SK-N-SH (cell line): ENCODE data around the gene KLHDC8A. TPM values are rescaled to one million over a fixed set of nuclear protein-coding genes. Genes with fewer than 3 reads are reported as not detected.
"Not testable (repeated sequence)": the region's sequence is repeated elsewhere in the genome, so short reads cannot be mapped to it uniquely, and the experiment has no call there.

ENCODE experiments used
- CTCF ChIA-PET: fragments of 300-600, 350-600 bp; formaldehyde crosslinking; extraction: SDS; loops from one replicate; lab custom pipeline; 2021; lab: Yijun Ruan, JAX
- POLR2A ChIA-PET: fragments of 350-600 bp; sonication (Branson Sonifier 250); formaldehyde crosslinking; extraction: SDS; loops from one replicate; lab custom pipeline; 2020; ENCODE audit warnings: antibody characterized with exemption, inconsistent platforms; lab: Yijun Ruan, JAX
- DNase-seq: peaks from one replicate; pipeline ENCODE4 v3.0.0; 2012
- H2AFZ ChIP-seq: fragments of 200-600 bp; sonication (generic); 2 replicates; pipeline ENCODE4 v1.8.1; 2016; ENCODE audit warnings: antibody characterized with exemption, mild to moderate bottlenecking, low read depth
- H3F3A ChIP-seq: fragments of 200-600 bp; sonication (generic); replicated peaks from 2 replicates; pipeline ENCODE3; 2016; ENCODE audit warnings: antibody characterized with exemption, mild to moderate bottlenecking; ENCODE audit not compliant: insufficient read depth
- H3K27ac ChIP-seq, 2 experiments: fragments of 200-500 bp in 1 of 2; fragments of 200-600 bp in 1 of 2; sonication (Bioruptor generic) in 1 of 2; sonication (generic), shearing (Covaris generic) in 1 of 2; 2 replicates each; pipeline versions ENCODE4 v1.5.1 to v1.6.1; 2014 to 2016; ENCODE audit warnings: low read depth in 2 of 2, inconsistent platforms in 1 of 2, low read length in 1 of 2, mild to moderate bottlenecking in 1 of 2, mixed read lengths in 1 of 2
- H3K27me3 ChIP-seq: fragments of 200-600 bp; sonication (generic), shearing (Covaris generic); 2 replicates; pipeline ENCODE4 v1.6.1; 2016; ENCODE audit warnings: mixed run types; ENCODE audit not compliant: insufficient read depth
- H3K36me3 ChIP-seq, 2 experiments: fragments of 200-500 bp in 1 of 2; fragments of 200-600 bp in 1 of 2; sonication (Bioruptor generic) in 1 of 2; sonication (generic) in 1 of 2; replicated peaks in 1 of 2; 2 replicates each; pipeline versions ENCODE3 to v1.5.1; 2014 to 2016; ENCODE audit warnings: low read length in 1 of 2, mild to moderate bottlenecking in 1 of 2; ENCODE audit not compliant: insufficient read depth in 2 of 2, control insufficient read depth in 1 of 2
- H3K4me1 ChIP-seq, 2 experiments: fragments of 200-500 bp in 1 of 2; fragments of 200-600 bp in 1 of 2; sonication (Bioruptor generic) in 1 of 2; sonication (generic), shearing (Covaris generic) in 1 of 2; 2 replicates each; pipeline versions ENCODE4 v1.5.1 to v1.6.1; 2014 to 2016; ENCODE audit warnings: low read depth in 1 of 2, low read length in 1 of 2, mixed run types in 1 of 2; ENCODE audit not compliant: insufficient read depth in 2 of 2, control insufficient read depth in 1 of 2
- H3K4me2 ChIP-seq: fragments of 200-600 bp; sonication (generic), shearing (Covaris generic); 2 replicates; pipeline ENCODE4 v1.6.1; 2017; ENCODE audit warnings: mixed run types
- H3K4me3 ChIP-seq, 2 experiments: fragments of 200-500 bp in 1 of 2; fragments of 200-600 bp in 1 of 2; sonication (Bioruptor generic) in 1 of 2; sonication (generic), shearing (Covaris generic) in 1 of 2; 2 replicates each; pipeline versions ENCODE4 v1.5.1 to v1.8.1; 2014 to 2016; ENCODE audit warnings: low read depth in 2 of 2, inconsistent platforms in 1 of 2, low read length in 1 of 2, mild to moderate bottlenecking in 1 of 2, mixed read lengths in 1 of 2, moderate library complexity in 1 of 2
- H3K79me2 ChIP-seq: fragments of 200-600 bp; sonication (generic); 2 replicates; pipeline ENCODE4 v1.8.1; 2017; ENCODE audit warnings: mild to moderate bottlenecking; ENCODE audit not compliant: insufficient read depth
- H3K9ac ChIP-seq: fragments of 200-600 bp; sonication (generic); 2 replicates; pipeline ENCODE4 v1.6.1; 2017; ENCODE audit warnings: mixed run types
- H3K9me2 ChIP-seq: fragments of 200-600 bp; sonication (generic); 2 replicates; pipeline ENCODE4 v1.6.1; 2017; ENCODE audit warnings: mixed run types
- H3K9me3 ChIP-seq: fragments of 200-600 bp; sonication (generic); 2 replicates; pipeline ENCODE4 v1.6.1; 2017; ENCODE audit warnings: mixed run types, mild to moderate bottlenecking, moderate library complexity
- H4K20me1 ChIP-seq: fragments of 200-600 bp; sonication (generic); 2 replicates; pipeline ENCODE4 v1.6.1; 2017; ENCODE audit warnings: mild to moderate bottlenecking, mixed run types; ENCODE audit not compliant: insufficient read depth
- CHD2 ChIP-seq: fragments of 150-350 bp; IDR thresholded peaks from 2 replicates; pipeline ENCODE4 v1.6.1; 2018; ENCODE audit warnings: low read length; ENCODE audit not compliant: partially characterized antibody
- EP300 ChIP-seq, 2 experiments: IDR thresholded peaks; 2 replicates each; pipeline versions ENCODE4 v1.4.0 to v1.6.1; 2012; ENCODE audit warnings: borderline replicate concordance in 1 of 2, low read depth in 1 of 2, low read length in 1 of 2
- FOSL2 ChIP-seq: IDR thresholded peaks from 2 replicates; pipeline ENCODE4 v1.4.0; 2012; ENCODE audit warnings: low read depth, mild to moderate bottlenecking, moderate library complexity, borderline replicate concordance
- FOXJ3 ChIP-seq: sonication (generic); formaldehyde crosslinking; IDR thresholded peaks from 2 replicates; pipeline ENCODE4 v1.5.1; 2020; ENCODE audit warnings: mild to moderate bottlenecking, missing genetic modification reagents
- NFIC ChIP-seq: IDR thresholded peaks from 2 replicates; pipeline ENCODE4 v1.4.0; 2012; ENCODE audit warnings: borderline replicate concordance
- RCOR1 ChIP-seq: fragments of 150-350 bp; IDR thresholded peaks from 2 replicates; pipeline ENCODE4 v1.6.1; 2017; ENCODE audit warnings: antibody characterized with exemption, low read length
- TCF12 ChIP-seq: IDR thresholded peaks from 2 replicates; pipeline ENCODE4 v1.4.0; 2012
- ZBTB33 ChIP-seq: IDR thresholded peaks from 2 replicates; pipeline ENCODE4 v1.4.0; 2012; ENCODE audit warnings: low read depth, borderline replicate concordance
- WGBS: methylation state at CpG from one replicate; pipeline ENCODE4 v1.1.6; 2017; ENCODE audit warnings: low lambda C conversion rate; 5-methylcytosine and 5-hydroxymethylcytosine counted together
- polyA plus RNA-seq, 3 experiments: library from polyadenylated mRNA; depleted of rRNA; stranded (reverse); fragments of >200 nt; gene quantifications; 2 replicates each; pipeline ENCODE4 v1.2.3, GENCODE V29; 2012
- TF ChIP-seq, protein P1 (sequence below): fragments of 150-350 bp; IDR thresholded peaks from 2 replicates; pipeline ENCODE4 v1.6.1; 2016; ENCODE audit warnings: mild to moderate bottlenecking, low read depth, low read length

KLHDC8A gene
- polyA plus RNA-seq, 1 of the 3 experiments (the other 2 are of a cell fraction) = 0.02 TPM

- H4K20me1 ChIP-seq, H3K9ac ChIP-seq, POLR2A ChIA-PET, DNase-seq, H3K27me3 ChIP-seq, H3K4me1 ChIP-seq, H3F3A ChIP-seq, H3K4me3 ChIP-seq, H3K9me3 ChIP-seq, H3K27ac ChIP-seq, H3K79me2 ChIP-seq, H3K4me2 ChIP-seq, H2AFZ ChIP-seq, H3K36me3 ChIP-seq, H3K9me2 ChIP-seq, CTCF ChIA-PET: not testable (repeated sequence)
- 9% methylated on average over 3 of the region's 3 CpGs for WGBS
These were observed 47.8 kb upstream of the KLHDC8A start for GRCh38 chr1:205404484-205404883.

DNA sequence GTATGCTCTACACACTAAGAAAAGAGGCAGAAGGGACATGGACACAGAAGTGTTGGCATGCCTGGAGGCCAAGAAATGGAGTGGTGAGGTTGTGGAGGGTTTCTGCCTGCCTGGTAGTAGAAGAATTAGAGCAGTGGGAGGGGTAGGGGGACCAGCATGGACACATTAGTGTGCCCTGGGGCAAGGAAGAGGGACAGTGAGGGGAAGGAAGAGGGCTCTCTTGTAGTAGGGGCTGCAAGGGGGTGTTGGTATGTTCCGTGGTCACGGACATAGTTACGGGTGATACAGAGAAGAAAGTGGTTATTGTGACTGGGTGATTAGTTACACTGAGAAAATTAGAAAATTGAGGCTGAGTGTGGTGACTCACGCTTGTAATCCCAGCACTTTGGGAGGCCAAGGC lies 41.9 kb upstream of the KLHDC8A start:
- POLR2A ChIA-PET = no interaction called here

More for the DNA sequence above, 41.9 kb upstream of the KLHDC8A start:
- H3K79me2 ChIP-seq = no peaks in the 10 kb centered on the region
- no peaks in the 10 kb centered on the region for H3K27me3 ChIP-seq
- H3F3A ChIP-seq = no peaks in the 10 kb centered on the region
- no peak overlapping the region for H3K4me2 ChIP-seq
- H3K27ac ChIP-seq = no peak overlapping the region
- H3K4me3 ChIP-seq = no peak overlapping the region
- no peaks in the 10 kb centered on the region for H3K9me2 ChIP-seq
- CTCF ChIA-PET = interaction anchor here (0.9 to 7.1 kb wide), 8 partner anchors 9 to 125 kb away, joined by 3 to 190 read pairs (median 11); no protein-coding TSS in a partner anchor
- TF ChIP-seq TCF12 (no peak), FOSL2 (no peak), EP300 (IDR thresholded peaks at IDR 0.05; ENCODE audit: borderline replicate concordance in 1 of 2, low read depth in 1 of 2, low read length in 1 of 2) (no peak), FOXJ3 (CRISPR knock-in tag) (no peak), ZBTB33 (no peak), RCOR1 (no peak), NFIC (no peak), CHD2 (no peak)
- TF ChIP-seq, protein P1, sequence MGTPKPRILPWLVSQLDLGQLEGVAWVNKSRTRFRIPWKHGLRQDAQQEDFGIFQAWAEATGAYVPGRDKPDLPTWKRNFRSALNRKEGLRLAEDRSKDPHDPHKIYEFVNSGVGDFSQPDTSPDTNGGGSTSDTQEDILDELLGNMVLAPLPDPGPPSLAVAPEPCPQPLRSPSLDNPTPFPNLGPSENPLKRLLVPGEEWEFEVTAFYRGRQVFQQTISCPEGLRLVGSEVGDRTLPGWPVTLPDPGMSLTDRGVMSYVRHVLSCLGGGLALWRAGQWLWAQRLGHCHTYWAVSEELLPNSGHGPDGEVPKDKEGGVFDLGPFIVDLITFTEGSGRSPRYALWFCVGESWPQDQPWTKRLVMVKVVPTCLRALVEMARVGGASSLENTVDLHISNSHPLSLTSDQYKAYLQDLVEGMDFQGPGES = no peak
- H3K9me3 ChIP-seq = no peaks in the 10 kb centered on the region
- H4K20me1 ChIP-seq = no peaks in the 10 kb centered on the region
- 87% methylated on average over 4 of the region's 4 CpGs for WGBS
- no peaks in the 10 kb centered on the region for H3K4me1 ChIP-seq
- H3K9ac ChIP-seq = no peak overlapping the region
- H2AFZ ChIP-seq = no peak overlapping the region
- H3K36me3 ChIP-seq = no peaks in the 10 kb centered on the region
- no peak for DNase-seq
